HG03045 (cell line): ENCODE data around the gene MYOM3.

Source experiments
- ATAC-seq: cut with Tn5 transposase; IDR thresholded peaks from one replicate; pipeline ENCODE4 v1.9.1; 2021; ENCODE audit warnings: mild to moderate bottlenecking, moderate library complexity; ENCODE audit not compliant: unreplicated experiment

MYOM3 gene

GRCh38 chr1:24117132-24117531 is 5.2 kb upstream of the MYOM3 start:
- ATAC-seq, result no peak

GRCh38 chr1:24114753-24115152 is 2.8 kb upstream of the MYOM3 start:
- ATAC-seq, result no peak

DNA sequence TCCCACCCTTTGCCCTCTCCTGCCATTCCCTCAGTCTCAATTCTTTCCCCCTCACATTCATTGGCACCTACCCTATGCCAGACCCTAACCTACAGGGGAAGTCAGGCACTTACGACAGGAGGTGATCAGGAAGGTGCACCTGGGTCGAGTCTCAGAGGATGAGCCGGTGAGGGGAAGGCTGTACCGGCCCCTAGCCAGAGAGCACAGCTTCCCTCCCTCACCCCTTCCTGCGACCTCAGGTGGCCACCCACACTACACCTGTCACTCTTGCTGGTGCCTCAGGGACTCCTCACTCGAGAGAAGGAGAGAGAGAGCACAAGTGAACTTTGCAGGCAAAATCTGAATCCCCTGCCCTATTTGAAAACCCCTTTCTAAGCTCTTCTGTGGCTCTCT is 1.7 kb upstream of the MYOM3 start:
- ATAC-seq, result no peak

- no peak for ATAC-seq
These were observed 506 bp downstream of the MYOM3 start for GRCh38 chr1:24111262-24111995.

DNA sequence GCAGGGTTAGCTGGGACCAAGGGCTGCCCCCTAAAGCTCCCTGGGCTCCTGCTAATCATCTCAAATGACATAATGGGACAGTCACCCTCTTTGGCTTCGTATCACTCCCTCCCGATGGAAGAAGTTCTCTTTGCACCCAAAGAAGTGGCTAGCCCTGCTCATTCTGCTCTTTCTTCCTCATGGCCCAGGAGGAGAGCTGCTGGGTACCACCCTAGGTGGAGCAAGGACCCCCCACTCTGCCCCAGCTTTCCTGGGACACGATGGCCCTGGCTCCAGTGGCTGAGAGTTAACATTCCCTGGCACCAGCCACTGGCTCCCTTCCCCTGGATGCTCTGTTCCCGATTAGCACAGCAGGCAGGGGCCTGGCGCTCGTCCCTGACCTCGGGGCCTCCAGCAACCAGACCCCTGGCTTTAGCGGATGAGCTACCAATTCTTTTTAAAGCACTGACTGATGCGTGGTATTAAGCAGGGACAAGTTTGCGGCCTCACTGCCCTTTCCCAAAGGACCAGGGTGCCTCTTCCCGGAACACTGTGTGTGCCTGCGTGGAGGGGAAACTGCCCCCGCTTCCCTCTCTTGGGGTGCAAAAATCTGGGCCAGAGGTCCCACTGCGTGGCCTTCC is 1.2 kb downstream of the MYOM3 start:
- ATAC-seq, result no peak

DNA sequence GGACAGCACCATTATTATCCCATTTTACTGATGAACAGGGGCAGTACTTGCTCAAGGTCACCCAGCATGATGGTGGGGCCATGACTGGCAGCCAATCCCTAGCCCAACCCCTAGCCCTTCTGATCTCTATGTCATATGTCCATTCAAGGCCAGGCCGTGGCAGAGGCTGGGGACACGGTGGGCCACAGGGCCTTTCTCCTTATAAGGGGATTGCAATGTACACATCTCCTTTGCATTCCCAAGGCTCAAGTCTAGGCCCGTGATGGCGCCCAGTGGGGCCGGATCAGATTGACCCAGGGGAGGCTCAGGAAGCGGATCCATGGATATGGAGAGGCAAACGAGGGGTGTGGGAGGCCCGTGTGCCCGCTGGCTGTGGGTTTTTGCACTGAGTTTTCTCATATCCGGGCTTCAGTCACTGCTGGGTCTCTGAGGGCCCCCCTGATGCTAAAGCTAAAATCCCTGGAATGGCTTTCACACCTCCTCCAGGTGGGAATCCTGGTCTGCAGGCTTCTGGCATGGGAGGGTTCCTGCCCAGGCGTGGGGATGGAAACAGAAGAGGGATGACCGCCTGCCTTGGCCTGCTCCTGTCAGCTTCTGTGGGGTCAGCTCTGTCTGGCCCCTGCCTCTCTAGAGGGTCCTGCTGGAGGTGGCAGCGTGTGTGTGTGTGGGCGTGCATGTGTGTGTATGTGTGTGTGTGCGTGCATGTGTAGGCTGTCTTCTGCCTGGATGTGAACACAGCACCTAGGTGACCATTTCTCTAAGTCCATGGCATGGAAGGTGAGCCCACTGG is 2.1 kb downstream of the MYOM3 start:
- no peak for ATAC-seq

DNA sequence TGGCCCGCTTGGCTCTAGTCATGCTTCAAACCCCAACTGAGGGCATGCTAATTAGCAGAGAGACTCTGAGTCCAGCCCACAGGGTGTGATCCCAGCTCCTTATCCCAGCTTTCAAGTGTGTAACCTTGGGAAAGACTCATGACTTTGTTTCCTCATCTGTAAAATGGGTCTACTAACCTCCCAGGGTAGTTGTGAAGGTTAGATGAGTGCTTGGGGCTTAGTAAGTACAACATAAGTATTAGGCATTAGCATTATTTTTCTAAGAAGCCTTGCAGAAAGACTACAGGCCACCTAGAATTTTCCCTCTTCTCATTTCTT is 2.8 kb downstream of the MYOM3 start:
- no peak for ATAC-seq

- no peak for ATAC-seq
These were observed 3.4 kb downstream of the MYOM3 start for GRCh38 chr1:24108334-24109165.

- ATAC-seq, result no peak
These were observed 4.3 kb downstream of the MYOM3 start for GRCh38 chr1:24107462-24108138.

- ATAC-seq, result no peak
These were observed 6.4 kb downstream of the MYOM3 start for GRCh38 chr1:24105368-24106160.

DNA sequence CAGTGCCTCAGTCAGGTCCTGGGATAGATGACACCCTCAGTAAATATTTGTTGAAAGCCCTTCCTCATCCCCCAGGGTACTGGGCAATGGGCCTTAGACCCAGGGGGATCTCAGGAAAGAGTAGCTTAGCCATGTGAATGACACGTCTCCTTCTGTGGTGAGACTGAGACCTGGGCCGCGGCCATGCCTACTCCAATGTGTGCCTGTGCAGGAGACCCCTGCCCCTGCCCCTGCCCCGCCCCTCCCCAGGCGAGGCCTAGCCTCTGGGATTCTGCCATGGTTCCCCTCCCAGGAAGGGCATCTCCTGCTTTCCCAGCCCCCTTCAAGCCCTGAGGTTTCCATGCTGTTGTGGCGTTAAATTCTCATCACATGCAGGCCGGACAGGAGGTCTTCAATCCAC is 7.1 kb downstream of the MYOM3 start:
- ATAC-seq, result no peak

- ATAC-seq, result no peak
These were observed 8.1 kb downstream of the MYOM3 start for GRCh38 chr1:24103879-24104278.

DNA sequence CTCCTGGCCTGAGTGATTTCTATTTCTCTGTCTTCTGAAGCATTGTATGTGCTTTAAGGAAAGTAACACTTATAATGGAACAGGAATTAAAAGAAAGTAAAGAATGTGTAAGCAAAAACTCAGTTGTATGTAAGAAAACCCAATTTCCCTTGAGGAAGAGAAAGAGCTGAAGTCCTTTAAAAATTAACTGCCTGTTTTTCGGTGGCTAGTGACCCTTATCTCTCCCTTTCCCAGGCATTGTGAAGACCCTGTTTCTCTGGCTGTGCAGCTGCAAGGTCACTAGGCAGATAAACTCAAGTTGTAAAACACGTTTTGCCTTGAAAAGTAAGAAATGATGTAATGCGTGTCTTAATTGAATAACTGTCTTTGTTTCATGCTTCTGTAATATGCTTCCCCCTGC is 8.5 kb downstream of the MYOM3 start:
- no peak for ATAC-seq

- ATAC-seq, result no peak
These were observed 9.0 kb downstream of the MYOM3 start for GRCh38 chr1:24102961-24103360.

DNA sequence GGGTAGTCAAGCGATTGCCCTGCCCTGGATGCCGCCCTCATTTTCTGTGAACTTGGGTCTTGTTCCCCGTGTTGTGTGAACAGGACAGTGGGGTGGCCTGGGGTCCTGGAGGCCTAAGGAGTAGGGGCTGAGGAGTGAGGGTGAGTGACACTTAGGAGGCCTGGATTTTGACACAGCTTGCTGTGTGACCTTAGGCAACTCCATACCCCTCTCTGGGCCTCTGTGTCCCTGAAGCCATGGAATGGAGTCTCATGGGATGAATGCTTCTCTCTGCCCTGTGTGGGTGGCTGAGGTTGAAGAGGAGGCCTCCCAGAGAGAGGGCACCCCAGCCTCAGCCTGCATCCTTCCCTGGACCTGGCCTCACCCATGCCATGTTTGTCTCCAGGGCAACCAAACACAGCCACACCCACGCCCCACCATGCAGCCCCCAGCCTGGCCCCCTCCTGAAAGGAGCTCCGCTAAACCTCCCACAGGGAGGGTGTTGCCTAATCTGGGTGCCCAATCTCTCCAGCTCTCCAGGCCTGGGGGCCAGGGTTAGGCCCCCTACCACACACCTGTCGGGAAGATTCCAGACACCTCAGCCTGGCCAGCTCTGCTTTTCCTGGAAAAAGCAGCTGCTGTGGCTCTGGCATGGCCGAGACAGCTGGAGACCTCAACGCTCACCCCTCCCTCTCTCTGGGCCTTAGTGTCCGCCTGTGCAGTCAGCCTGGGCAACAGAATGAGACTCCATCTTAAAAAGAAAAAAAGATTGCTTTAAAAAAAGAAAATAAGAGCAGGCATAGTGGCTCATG is 9.9 kb downstream of the MYOM3 start:
- ATAC-seq, result no peak

GRCh38 chr1:24100945-24101737 is 10.8 kb downstream of the MYOM3 start:
- ATAC-seq, result no peak

DNA sequence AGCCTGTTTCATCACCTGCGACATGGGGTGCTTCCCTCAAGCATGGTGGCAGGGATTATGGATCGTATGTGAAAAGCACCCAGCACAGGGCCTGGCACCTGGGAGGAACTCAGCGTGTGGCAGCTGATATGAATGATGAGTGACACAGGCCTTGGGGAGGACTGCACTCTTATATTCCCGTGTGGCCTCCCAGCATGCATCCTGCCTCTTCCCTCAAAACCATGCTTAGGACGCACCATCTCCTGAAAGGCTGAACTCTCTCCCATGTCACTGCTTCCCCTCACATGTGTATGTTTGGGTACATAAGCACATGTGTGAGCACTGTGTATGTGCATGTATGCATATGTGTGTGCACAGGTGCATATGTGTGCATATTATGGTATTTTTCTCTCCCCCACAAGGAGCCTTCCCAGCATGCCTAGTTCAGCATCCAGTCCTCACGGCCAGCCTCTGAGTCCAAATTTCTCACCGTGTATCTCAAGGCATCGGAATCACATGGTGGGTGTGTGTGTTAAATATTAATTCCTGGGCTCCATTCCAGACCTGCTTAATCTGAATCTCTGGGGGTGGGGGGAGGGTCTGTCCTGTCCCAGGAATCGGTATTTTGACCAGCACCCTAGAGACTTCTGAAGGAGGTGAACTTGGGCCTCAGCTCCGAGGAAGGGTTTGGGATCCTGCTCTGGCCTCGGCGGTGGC is 12.8 kb downstream of the MYOM3 start:
- no peak for ATAC-seq

DNA sequence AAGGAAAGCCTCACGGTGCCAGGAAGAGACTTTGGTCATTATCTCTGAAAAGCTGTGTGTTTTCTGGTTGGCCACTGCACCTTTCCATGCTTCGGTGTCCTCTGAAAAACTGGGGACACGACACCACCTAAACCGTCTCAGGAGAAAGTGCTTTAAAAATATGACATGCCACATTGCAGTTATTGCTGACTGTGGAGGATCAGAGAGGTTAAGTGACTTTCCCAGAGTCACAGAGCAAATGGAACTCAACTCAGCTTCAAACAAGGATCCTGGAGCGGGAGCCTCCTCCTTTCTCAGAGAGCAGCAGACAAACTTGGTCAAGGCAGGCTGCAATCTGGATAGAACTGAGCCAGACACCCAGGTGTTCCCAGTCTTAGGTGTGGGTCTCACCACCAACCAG is 13.8 kb downstream of the MYOM3 start:
- ATAC-seq, result no peak
